Umbilical cord (tissue), 2 donors: ENCODE results near the gene SGCD. TPM values are rescaled to one million over a fixed set of nuclear protein-coding genes. Genes with fewer than 3 reads are reported as not detected.

ENCODE experiments used
- DNase-seq: peaks from one replicate; pipeline ENCODE4 v3.0.0-alpha.2; 2015; ENCODE audit warnings: low spot score
- total RNA-seq: library from RNA; depleted of rRNA; stranded (reverse); fragments of >200 nt; gene quantifications from one replicate; pipeline ENCODE4 v1.2.3, GENCODE V29; 2014; ENCODE audit warnings: low replicate concordance; ENCODE audit not compliant: insufficient read depth

Gene SGCD
- total RNA-seq, 1 donor from 2014 or later, result 43.8 TPM

DNA sequence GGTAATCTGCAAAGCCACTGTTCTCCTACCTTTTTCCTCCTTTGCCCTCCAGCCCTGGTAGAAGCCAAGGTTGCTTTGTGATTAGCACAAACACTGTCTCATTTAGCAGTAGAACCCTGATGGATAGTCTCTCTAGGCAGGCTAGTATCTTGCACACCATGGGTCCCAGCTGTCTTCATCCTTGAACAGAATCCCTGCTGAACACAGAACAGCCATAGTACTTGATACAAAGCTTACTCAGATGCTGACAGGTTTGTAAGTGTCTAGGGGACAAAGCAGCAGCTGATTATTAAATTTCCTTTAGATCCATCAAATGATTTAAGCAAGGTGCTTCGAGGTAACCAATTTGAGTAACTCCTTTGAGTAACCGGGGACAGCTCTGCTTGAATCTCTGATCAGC lies 359.4 kb downstream of the SGCD start:
- no peak for DNase-seq

DNA sequence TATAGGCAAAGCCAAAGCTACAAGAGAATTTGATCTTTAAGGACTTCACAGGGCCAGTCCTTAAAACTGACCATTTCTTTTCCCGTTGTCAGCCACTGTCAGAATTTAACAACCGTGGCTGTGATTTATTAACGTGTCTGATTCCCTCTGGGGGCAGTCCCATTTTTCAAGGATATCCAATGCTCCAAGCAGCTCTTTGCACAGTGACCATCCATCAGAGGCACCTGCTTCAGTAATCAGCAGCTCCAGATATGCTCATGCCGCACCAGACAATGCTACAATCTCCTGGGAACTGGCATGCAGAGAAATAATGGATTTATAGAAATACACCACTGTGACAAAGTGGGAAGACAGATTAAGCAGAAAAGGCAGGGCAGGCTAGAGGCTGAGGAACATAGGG lies 359.8 kb downstream of the SGCD start:
- no peak for DNase-seq

GRCh38 chr5:156687514-156687913 lies 360.6 kb downstream of the SGCD start:
- peak; percentile 28 for DNase-seq

DNA sequence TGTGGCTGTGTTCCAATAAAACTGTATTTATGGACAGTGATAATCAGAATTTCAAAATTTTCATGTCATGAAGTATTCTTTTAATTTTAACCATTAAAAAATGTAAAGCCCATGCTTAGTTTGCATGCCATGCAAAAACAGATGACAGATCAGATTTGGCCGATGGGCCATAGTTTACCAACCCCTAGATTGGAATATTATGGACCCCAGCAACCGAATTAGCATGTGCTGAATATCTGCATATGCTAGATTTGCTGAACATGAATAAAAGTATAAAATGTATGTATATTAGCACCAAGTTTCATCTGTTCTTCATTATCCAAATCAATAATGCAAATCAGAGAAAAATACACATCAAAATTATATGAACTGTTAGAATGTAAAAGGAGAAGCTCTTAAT lies 364.6 kb downstream of the SGCD start:
- no peak for DNase-seq

DNA sequence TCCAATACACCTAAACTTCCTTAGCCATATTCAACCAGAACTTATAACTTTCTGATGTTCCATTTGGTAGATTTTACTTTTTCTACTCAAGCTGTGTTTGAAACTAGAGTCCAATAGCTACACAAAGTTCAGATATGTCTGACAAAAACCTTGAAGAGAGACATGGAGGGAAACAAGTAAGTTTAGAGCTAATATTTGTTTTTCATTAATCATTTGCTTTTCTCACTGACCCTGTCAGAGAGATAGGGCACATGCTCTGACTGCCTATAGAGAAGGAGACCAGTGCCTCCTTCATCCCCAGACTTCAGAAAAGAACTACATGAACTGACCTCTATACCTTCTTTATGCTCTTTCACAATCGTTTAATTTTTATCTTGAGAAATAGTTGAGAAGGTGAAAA lies 366.1 kb downstream of the SGCD start:
- no peak for DNase-seq

DNA sequence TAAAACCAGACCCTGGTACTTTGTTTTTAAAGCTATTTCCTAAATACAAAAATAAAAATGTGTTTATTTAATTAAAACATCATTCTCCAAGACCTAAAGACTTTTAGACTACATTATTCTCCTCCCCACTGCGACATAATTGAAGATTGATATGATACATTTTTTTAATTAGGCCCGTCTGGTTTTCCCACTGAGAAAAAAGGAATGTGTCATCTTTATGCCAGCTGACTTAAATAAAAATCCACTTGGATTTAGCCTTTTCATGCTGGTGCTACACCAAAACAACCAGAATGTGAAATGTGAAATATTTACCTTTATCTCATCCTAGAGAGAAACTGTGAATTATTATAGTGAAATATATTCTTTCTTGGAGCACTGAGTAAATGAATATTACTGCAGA lies 367.6 kb downstream of the SGCD start:
- no peak for DNase-seq

- DNase-seq, result no peak
Observed at GRCh38 chr5:156695774-156696173, 368.8 kb downstream of the SGCD start.

- no peak for DNase-seq
Observed at GRCh38 chr5:156698323-156698722, 371.4 kb downstream of the SGCD start.

DNA sequence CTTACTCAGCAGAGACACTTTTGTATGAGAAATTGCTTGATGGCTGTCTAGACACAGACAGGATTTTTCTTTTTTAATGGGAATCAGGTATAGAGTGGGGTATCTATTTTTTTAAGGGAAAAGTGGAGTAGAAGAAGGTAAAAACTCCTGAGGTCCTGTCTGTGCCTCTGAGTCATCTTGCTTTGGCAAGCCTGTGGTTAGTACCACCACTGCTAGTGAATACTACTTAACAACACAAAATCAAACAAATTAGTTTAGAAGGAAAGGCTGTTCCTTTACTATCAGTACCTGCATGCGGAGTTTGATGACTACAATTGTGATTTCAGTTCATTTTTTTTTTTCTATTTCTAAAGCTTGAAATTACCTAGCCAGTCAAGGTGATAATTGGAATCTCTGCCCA lies 372.2 kb downstream of the SGCD start:
- no peak for DNase-seq

GRCh38 chr5:156704139-156704538 lies 377.2 kb downstream of the SGCD start:
- DNase-seq, result no peak

- DNase-seq, result no peak
Observed at GRCh38 chr5:156706631-156707030, 379.7 kb downstream of the SGCD start.

- no peak for DNase-seq
Observed at GRCh38 chr5:156707750-156708149, 380.8 kb downstream of the SGCD start.

DNA sequence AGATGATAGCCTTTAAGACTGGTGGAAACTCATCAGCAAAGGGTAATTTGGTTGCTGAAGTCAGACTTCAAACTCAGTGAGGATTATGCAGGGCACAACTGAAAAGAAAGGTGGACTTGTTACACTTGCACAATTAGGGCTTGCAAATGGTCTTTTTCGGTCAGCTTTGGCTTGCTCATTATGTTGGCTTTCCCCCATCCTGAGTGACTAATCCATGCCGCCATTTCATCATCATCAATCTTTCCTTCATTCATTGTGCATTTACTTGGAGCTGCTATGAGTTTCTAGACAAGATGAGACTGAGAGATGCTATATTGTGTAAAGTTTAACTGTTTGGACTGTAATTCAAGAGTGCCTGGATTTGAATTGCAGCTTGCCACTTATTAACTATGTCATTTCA lies 388.3 kb downstream of the SGCD start:
- no peak for DNase-seq

GRCh38 chr5:156716591-156717380 lies 389.8 kb downstream of the SGCD start:
- no peak for DNase-seq

GRCh38 chr5:156718985-156719384 lies 392.0 kb downstream of the SGCD start:
- DNase-seq, result no peak

- DNase-seq, result no peak
Observed at GRCh38 chr5:156722358-156722757, 395.4 kb downstream of the SGCD start.

DNA sequence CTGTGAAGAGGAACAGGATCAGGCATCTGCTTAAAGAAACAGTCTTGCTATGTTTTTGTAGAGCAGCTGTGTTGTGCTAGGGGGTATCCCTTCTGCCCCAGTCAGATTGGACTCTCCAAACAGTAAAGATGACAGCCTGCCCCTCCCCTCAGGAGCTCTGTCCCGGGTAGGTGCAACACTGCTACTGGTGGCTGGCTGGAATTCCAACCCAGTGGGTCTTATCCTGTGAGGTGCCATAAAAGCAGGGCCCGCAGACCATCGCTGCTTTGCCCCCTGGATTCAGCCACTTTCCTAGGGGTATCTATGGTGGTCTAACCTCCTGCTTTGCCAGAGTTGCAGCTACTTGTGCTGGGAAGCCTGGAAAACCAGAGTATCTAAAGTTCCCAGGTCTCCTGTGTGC lies 408.5 kb downstream of the SGCD start:
- no peak for DNase-seq

GRCh38 chr5:156741516-156741915 lies 414.6 kb downstream of the SGCD start:
- no peak for DNase-seq

DNA sequence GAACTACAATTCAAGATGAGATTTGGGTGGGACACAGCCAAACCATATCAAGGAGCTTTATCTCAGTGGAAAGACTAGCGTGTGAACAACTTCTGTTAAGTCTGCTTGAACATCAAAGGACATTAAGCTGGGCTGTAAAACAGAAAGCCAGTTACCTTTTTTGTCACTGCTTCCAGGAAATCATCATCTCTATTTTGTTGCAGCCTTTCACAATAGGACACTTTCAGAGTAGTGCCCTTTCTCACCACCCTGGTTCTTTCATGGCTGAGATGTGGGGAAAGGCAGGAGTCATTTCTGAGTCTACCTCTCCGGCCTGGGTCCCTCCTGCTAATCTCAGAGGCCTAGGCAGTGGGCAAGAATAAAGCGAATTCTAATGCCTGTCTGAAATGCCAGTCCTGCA lies 426.9 kb downstream of the SGCD start:
- no peak for DNase-seq

- DNase-seq, result no peak
Observed at GRCh38 chr5:156755421-156756087, 428.6 kb downstream of the SGCD start.

- DNase-seq, result no peak
Observed at GRCh38 chr5:156758011-156758791, 431.2 kb downstream of the SGCD start.

GRCh38 chr5:156759156-156759555 lies 432.2 kb downstream of the SGCD start:
- no peak for DNase-seq

DNA sequence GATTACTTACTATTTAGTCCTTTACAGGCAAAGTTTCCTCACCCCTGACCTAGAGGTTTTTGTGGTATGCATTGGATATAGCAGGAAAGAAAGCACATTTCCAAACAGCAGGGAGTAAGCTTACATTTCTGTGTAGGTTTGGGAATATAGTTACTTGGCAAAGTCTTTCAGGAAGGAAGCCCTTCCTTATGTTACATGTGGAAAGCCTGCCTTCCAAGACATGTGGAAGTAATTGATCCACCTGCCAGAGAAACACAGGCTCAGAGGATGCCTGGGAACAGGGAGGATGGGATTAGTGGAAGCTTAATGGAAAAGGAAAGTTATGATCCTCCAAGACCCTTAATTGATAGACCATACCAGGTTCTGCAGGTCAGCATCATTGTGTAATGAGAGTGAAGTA lies 435.8 kb downstream of the SGCD start:
- no peak for DNase-seq
